GM13977 (cell line): ENCODE data around the gene SCP2.

Experiments
- DNase-seq: peaks from one replicate; pipeline ENCODE4 v3.0.0; 2012; ENCODE audit warnings: low spot score
- CTCF ChIP-seq: IDR thresholded peaks from 2 replicates; pipeline ENCODE4 v1.5.1; 2012; ENCODE audit warnings: mild to moderate bottlenecking, control low read depth; ENCODE audit not compliant: insufficient read depth; ENCODE audit errors: extremely low read depth, missing control alignments
- in situ Hi-C: fragments of 300-500 bp; cut with MboI; formaldehyde crosslinking; loops from one replicate; pipeline ENCODE4 v1.12.0; 2022; ENCODE audit warnings: low sequenced_read_pairs, low pct_unique_long_range_greater_than_20kb, mixed read lengths, inconsistent platforms; ENCODE audit not compliant: unreplicated experiment

SCP2 gene

GRCh38 chr1:52919723-52920483 lies 7.2 kb upstream of the SCP2 start:
- TF ChIP-seq CTCF, result no peak
- DNase-seq, result no peak
- in situ Hi-C loops, result loop anchor here (10.0 kb wide), 1 partner anchor 265 kb away; no protein-coding TSS in a partner anchor

- DNase-seq, result no peak
- TF ChIP-seq CTCF, result no peak
- in situ Hi-C loops, result no loop called here
These were observed 6.2 kb upstream of the SCP2 start for GRCh38 chr1:52920791-52921291.

- TF ChIP-seq CTCF, result no peak
- DNase-seq, result no peak
- in situ Hi-C loops, result no loop called here
These were observed 1.5 kb upstream of the SCP2 start for GRCh38 chr1:52925571-52926005.

- TF ChIP-seq CTCF, result no peak
- no peak for DNase-seq
- in situ Hi-C loops, result no loop called here
These were observed 238 bp upstream of the SCP2 start for GRCh38 chr1:52926864-52927211.

GRCh38 chr1:52928015-52928404 lies 934 bp downstream of the SCP2 start:
- in situ Hi-C loops, result no loop called here

GRCh38 chr1:52929019-52929418 lies 1.9 kb downstream of the SCP2 start:
- in situ Hi-C loops, result no loop called here
- TF ChIP-seq CTCF, result no peak
- DNase-seq, result no peak

More at GRCh38 chr1:52928015-52928404, 934 bp downstream of the SCP2 start:
- DNase-seq, result no peak
- TF ChIP-seq CTCF, result no peak
